NCI-H2227 (cell line): ENCODE results near the gene STEAP4.

ENCODE experiments used
- DNase-seq: peaks from one replicate; lab custom pipeline; 2025; ENCODE audit not compliant: unreplicated experiment; lab: John Stamatoyannopoulos, UW

Gene STEAP4

DNA sequence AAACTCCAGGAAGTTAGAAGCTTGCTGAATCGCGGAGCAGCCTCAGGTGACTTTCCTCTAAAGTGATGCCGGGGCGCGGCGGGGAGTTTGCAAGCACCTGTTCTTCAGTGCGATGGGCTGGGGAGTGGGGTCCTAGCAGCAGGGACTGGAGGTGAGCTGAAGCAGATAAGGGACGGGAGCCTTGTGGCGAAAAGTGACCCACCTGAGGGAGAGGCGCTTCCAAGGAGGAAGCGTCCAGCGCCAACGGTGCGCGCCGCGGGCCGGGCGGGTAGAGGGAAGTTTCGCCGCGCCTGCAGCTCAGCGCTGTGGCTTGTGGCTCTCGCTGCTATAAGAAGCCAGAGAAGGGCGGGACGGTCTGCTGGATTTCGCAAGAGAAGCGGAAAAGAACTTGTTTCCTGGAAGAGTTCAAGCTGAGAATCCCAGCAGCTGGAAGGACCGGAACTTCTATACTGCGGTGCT is at the start of gene STEAP4:
STEAP4 (minus strand) TSS at position 305 of the 459 bp plus-strand sequence. CDS start 22,625 bp downstream, outside the sequence.
- no peak for DNase-seq

DNA sequence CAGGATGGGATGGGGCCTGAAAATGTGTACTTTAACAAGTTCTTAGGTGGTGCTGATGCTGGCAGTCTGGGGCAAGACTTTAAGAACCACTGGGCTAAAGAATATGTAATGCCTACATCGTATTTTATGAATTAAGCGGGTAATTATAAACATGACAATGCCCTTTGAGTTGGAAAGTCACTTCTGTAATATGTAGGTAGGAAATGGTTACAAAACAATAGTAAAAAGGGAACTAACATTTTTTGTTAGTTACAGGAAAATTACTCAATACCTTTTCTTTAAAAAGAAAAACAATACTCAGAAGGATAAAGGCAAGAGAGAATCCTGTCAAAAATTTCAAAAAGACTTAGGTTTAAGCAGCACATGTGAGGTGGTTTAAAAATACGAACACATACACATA is 48.3 kb upstream of the STEAP4 start:
- DNase-seq: no peak

DNA sequence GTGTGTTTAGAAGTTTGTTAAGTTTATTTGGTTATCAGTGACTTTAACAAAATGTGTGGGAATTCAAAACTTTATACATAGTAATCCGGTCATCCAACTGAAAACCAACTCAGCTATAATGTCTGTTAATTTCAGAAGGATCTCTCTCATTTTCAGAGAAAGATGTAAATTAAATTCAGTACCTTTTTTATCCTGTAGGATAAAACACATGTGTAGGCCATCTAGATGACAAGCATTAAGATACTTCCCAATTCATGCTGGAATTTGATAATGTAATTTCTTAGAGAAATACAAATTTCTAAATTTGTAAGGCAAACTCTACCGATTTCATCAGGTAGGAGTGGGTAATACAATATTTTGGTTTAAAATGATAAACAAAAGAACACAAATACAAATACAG is 43.4 kb upstream of the STEAP4 start:
- no peak for DNase-seq

DNA sequence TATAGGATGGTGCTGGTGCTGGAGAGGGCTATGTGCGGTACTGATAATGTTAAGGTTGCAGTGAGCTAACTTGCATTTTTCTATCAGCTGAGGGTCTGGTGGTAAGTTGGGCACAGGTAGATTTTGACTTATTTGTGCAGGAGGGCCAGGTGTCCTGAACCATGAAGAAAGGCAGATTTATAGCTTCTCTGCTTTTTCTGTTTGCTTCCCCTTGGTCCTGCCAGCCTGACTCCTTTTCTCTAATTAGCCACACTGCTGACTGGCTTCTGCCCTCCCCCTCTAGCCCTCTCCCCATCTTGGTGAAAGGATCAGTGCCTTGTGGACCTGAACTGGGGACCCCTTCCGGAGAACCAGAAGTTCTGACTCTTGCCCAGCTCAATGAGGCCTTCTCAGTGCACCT is 40.8 kb upstream of the STEAP4 start:
- DNase-seq: no peak

DNA sequence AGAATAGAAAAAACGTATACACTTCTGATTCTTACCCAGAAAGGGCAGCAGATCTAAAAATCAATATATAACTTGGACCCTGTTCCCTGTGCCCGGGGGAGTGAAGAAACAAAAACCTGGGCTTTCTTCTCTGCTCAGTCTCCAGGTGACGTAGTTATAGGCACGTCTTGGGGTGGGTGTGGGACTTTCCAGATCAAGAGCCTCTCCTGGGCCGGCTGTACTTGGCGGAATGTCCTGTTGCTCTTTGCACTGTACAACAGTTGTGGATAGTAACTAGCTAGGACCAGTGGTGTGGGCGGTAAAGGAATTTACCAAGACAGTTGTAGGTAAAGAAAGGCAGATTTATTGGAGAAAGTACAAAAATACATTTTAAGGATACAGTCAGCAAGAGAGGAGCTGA is 40.4 kb upstream of the STEAP4 start:
- DNase-seq: no peak

DNA sequence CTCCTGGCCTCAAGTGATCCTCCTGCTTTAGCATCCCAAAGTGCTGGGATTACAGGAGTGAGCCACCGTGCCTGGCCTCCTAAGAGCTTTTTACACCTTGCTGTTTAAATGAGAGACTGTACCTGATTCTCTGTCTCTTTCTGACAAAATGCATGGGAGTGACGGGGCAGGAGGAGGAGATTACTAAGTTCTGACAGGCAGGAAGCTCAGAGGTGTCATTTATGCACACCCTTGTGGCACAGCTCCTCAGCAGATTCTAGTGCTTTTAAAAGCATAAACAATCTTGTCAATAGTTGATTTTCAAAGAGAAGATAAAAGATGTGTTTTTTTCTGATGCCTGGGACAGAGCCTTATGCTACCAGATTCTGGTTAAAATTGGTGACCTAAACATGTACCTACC is 39.7 kb upstream of the STEAP4 start:
- no peak for DNase-seq

DNA sequence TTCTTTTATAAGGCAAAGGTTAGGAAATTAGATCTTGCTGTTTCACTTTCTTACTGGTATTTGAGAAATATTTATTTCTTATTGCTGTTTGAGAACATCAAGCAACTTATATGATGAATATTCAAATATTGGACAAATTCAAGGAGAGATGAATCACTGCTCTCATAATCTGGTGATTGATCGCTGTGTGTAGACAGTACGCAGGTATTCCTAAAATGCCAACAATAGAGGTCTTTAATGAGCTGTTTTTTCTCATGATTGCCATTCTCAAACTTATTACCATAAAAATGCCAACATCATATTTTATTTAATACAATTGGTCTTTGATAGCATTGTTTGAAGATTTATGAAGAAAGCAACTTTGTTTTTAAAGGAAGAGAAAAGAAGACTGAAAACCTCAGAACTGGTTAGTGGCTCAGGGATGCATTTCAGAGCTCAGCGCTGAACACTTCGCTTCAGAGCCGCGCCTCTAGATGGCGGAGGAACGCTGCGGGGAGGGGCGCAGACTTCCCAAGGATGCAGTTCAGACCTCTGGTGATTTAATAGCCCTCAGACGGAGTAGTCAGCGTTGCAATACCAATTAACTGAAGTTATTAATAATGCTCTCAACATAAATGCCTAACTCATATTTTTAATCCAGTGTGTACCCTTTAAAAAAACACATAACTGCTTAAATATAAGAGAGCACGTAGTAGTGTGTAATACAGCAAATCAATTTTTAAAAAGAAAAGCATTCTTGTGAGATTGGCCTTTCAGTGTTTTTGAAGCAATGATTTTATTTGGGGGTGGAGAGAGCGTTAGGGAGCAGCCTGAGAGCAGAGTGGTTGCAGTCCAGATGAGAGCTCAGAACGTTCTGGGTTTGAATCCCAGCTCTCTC is 38.5 kb upstream of the STEAP4 start:
- peak; percentile 15 for DNase-seq

DNA sequence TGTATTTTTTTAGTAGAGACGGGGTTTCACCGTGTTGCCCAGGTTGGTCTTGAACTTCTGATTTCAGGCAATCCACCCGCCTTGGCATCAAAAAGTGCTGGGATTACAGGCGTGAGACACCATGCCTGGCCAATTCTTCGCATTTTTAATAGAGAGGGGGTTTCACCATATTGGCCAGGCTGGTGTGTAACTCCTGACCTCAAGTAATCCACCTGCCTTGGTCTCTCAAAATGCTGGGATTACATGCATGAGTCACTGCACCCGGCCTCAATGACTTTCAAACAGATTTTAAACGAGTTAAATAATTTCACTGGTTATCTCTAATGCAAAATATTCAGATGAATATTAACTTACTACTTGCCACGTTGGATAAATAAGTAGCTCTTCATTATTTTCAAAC is 37.6 kb upstream of the STEAP4 start:
- DNase-seq: no peak

DNA sequence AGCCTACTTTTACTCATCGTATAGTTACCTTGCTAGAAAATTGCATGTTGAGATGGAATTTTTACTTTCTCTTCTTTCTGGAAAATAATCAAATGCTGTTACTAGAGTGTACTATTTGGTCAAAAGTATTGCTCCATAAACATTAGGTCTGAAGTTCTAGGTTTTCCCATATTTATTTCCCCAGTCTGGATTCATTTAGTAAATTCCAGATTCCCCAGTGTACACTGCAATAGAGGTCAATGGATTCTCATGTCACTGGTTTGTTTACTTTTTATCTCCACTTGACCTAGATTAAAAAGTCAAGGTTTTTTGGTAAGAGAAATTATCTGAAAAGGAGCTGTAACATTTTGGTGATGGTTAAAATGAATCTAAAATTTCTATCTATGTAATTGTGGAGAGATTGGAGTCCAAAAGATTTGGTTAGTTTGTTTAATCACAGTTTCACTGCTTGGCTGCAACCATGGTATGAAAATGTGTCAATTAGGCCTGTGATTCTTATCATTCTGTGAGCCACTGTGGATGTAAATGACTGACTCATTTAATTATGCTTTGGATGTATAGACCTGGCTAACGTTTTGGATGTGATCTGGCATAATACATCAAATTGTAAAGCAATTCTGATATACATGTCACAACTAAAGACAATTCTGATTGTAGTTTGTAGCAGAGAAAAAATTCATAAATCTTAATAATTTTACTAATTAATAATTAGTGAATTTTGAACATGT is 32.7 kb upstream of the STEAP4 start:
- DNase-seq: no peak

DNA sequence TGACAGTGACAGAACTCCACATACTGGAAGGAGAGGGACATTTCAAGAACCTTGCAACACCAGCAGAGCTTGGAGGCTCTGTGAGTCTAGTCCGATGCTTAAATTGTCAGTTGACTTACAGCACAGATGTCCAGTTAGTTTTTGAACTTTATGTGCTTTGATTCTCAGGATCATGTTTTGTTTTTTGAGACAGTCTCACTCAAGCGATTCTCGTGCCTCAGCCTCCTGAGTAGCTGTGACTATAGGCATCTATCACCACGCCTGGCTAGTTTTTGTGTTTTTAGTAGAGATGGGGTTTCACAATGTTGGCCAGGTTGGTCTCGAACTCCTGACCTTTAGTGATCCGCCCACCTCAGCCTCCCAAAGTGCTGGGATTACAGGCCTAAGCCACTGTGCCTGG is 31.8 kb upstream of the STEAP4 start:
- DNase-seq: no peak

DNA sequence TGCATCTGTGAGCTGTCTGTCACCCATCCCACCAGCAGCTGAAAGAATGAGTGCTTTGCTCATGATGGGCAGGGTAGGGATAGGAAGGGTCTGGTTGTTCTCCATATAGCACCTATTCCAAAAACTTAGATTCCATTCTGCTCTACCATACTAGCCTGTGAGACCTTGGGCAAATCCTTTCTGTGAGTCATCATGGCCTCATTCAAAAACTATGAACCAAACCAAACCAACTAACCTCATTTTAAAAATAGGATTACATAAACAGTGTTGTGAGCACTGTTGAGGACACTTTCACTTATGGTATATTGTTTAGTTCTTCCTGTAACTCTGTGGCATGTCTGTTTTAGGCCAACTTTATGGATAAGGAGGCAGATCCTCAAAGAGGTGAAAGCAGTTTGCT is 30.9 kb upstream of the STEAP4 start:
- DNase-seq: no peak

DNA sequence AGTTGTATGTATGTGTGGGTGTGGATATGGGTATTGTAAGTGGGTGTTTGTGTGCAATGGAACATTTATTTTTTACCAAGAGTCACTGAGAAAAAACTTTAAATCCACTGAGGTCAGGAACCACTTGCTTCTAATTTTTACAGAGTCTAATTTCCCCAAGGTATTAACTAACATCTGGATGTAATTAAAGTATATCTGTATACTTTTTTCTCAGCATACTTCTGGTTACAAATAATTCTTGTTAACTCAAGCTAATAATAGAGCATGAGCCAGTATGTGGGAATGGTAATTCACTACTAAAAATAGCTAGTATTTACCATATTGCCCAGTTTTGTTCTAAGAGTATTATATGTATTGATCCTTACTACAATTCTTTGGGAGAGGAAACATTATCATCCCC is 24.6 kb upstream of the STEAP4 start:
- no peak for DNase-seq

DNA sequence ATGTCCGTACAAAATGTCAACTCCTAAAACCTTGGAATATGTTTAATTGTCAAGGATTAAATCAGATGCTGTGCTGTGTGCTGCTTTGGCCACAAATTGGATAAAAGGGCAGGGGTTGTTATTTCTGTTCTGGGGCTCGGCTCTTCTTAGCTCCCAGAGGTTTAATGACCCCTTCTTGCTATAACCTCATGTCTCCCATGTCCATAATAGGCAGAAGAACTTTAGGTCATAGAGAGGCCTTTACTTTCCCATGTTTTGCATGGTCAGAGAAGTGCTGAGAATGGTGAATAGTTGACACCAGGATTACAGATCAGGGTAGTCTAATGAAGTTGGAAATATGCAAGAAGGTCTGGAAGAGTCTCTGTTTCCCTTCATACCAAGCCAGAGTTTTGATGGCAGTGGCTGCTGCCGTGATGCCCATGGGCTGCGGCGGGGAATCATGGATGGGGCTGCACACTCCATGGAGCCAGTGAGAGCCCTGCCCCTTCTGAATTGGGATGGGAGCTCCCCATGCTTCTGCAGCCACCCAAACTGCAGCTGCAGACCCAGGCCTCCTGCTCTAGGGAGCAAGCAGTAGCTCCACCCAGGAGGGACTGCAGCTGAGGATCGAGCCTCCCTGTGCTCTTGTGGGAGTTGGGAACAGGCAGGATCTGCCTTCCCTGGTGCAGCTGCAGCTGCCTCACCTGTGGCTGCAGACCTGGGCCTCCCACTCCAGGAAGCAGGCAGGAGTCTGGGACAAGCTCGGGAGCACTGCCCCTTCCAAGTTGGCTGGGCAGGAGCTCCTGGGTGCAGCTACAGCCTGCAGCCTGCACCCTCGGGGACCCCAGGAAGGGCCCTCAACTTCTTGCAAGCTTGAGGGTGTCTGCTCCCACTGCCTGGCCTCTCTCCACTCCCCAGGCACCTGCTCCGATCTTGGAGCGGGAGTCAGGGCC is 23.1 kb upstream of the STEAP4 start:
- no peak for DNase-seq

DNA sequence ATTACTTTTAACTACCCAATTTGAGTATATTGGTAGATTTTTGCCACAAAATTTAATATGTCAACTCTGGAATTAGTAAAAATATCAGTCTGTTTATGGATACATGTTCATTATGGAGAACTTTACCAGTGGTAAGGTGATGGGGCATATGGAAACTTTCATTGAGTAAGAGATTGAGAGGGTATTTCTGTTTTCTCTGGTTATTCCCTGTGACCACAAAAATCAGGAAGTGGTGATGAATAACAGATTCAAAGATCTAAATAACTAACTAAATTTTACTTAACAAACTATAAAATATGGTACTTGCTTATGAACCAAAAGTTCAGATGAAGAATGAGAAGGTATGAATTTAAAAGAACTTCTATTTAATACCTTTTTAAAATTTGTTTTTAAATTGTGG is 22.1 kb upstream of the STEAP4 start:
- DNase-seq: no peak

DNA sequence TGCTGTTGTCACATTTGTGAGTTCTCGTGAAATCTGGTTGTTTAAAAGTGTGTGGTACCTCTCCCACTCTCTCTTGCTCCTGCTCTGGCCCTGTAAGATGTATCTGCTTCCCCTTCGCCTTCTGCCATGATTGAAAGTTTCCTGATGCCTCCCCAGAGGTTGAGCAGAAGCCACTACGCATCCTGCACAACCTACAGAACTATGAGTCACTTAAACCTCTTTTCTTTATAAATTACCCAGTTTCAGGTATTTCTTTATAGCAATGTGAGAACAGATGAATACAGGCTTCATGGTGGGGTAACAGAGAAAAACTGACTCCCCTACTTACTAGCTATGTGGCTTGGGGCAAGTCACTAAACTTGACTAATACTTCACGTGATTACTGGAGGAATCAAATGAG is 18.0 kb upstream of the STEAP4 start:
- no peak for DNase-seq

DNA sequence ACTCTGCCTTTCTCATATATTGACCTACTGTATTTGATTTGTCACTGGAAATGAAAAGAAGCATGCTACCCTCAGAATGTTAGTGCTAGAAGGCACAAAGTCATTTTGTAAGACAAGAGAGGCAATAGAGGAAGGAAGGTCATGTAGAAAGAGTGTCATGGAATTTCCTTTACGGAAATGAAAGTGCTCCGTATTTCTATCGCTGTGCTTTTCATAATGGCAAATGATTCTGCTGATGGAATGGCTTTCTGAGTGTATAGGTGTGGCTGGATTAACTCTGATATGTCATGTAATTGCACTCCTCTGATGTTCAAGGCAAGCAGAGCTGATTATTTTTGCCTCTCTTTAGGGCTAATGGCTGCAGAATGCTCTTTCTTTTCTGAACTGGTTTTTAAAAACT is 15.5 kb upstream of the STEAP4 start:
- no peak for DNase-seq

DNA sequence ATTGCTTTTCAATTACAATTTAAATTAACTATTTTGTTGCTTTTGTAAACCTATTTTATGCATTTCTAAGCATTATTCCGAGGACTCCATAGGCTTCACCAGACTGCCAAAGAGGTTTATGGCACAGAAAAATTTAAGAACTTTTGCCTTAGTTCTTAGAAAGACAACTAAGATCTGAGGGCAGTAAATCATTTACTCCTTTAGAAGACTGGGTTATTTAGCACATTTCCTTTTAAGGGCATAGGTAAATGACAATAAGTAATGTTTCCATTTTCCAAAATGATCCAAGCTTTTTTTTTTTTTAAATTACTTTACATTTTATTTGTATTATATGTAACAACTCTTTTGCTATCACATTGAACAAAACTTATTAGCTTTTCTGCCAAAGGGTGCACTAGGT is 15.0 kb upstream of the STEAP4 start:
- DNase-seq: no peak

DNA sequence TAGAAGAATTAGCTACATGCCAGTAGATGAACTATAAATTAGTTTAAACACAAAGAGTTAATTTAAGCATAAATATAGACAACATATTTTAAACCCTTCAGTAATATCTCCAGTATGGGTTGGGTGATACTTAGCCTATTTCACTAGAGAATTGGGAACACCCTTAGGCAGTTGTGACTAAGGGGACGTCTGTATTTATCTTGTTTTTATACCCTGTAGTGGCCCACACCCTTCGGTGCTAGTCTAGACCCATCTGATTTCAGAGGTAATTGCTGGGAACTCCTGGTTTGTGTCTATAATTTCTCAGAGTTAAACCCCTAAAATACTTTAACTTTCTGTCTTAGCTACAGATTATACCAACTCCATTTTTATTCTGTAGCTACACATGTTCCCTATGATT is 11.5 kb upstream of the STEAP4 start:
- DNase-seq: no peak

DNA sequence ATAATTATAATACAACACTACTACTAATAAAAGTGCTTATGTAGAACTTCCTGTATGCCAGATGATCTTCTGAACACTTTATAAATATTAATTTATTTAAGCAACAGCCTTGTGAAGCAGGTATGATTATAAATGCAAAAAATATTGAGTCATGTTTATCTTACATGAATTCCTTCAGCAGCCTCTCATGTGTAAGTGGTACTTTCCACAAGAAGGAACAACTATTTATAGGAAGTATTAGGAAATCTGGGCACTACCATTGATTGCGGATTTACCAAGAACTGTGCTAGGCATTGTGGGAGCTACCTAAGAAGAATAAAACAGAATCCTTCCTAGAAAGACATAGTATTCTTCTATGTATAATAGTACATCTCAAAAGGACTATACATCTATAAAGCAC is 10.7 kb upstream of the STEAP4 start:
- DNase-seq: no peak

DNA sequence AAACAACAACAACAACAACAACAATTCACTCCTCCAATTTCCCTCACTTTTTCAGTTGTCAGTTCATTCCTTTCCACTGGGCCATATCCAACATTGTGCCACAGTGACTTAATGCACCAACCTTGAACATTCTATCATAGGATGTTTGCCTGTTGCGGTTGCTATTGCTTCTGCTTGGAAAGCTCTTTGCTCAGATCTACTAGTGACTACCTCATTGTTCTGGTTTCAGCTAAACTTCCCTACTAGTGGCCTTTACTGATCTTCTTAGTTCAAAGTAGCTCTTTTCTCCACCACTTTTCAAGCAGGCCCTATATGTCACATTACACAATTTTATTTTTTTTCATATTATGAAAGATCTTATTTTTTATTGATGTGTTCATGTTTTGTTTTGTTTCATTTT is 9.8 kb upstream of the STEAP4 start:
- no peak for DNase-seq

DNA sequence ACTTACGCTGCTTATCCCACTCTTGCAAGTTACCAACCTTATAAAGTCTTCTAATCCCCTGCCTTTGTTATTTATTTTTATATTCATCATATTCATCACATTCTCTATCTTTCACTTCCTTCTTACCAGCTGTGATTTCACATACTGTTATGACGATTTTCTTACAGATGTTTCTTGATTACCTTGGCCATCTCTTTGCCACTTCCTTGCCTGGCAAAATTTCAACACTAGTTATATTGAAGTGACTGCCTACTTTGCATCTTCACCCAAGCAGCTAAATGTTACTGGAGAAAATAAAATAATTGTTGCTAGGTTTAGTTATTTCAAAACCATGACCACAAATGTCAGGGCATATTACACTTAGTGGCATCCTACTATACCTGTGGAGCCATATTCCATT is 8.8 kb upstream of the STEAP4 start:
- no peak for DNase-seq
